A673 (cell line): ENCODE data around the gene C8A. TPM values are rescaled to one million over a fixed set of nuclear protein-coding genes. Genes with fewer than 3 reads are reported as not detected.

Experiments
- BruUV-seq: library from RNA; stranded (reverse); fragments of 400-500 nt; replicated peaks from 2 replicates; lab custom pipeline; 2021; lab: Mats Ljungman, UMichigan
- CTCF ChIA-PET: fragments of 300-600 bp; sonication (Branson Sonifier 250); formaldehyde crosslinking; loops from one replicate; lab custom pipeline; 2022; ENCODE audit warnings: antibody characterized with exemption; lab: Charles Lee
- POLR2A ChIA-PET: fragments of 300-600 bp; sonication (Branson Sonifier 250); formaldehyde crosslinking; loops from one replicate; lab custom pipeline; 2022; ENCODE audit warnings: antibody characterized with exemption; ENCODE audit not compliant: low non-redundant PET; lab: Charles Lee
- DNase-seq: peaks from one replicate; pipeline ENCODE4 v3.0.0-alpha.2; 2015; ENCODE audit warnings: low spot score
- H3K27ac ChIP-seq: fragments of 200-600 bp; sonication (generic); 2 replicates; pipeline ENCODE4 v1.5.1; 2016; ENCODE audit warnings: mixed run types, low read depth, mild to moderate bottlenecking, mixed read lengths, antibody characterized with exemption, low read length; ENCODE audit not compliant: poor library complexity, severe bottlenecking
- H3K27me3 ChIP-seq: fragments of 200-600 bp; sonication (generic); replicated peaks from 2 replicates; pipeline ENCODE4 v1.6.1; 2017; ENCODE audit warnings: mixed run types, low read depth, mild to moderate bottlenecking, mixed read lengths, antibody characterized with exemption, low read length; ENCODE audit not compliant: insufficient read depth, poor library complexity
- H3K36me3 ChIP-seq: fragments of 200-600 bp; sonication (generic); 2 replicates; pipeline ENCODE4 v1.6.1; 2016; ENCODE audit warnings: mixed run types, mild to moderate bottlenecking, mixed read lengths, antibody characterized with exemption, low read length; ENCODE audit not compliant: insufficient read depth, poor library complexity, severe bottlenecking
- H3K4me1 ChIP-seq: fragments of 200-600 bp; sonication (generic); 2 replicates; pipeline ENCODE4 v1.6.1; 2017; ENCODE audit warnings: mixed run types, mild to moderate bottlenecking, mixed read lengths, antibody characterized with exemption, low read length; ENCODE audit not compliant: insufficient read depth, poor library complexity, severe bottlenecking
- H3K4me3 ChIP-seq: fragments of 200-600 bp; sonication (generic); 2 replicates; pipeline ENCODE4 v1.5.1; 2016; ENCODE audit warnings: low read depth, mixed run types, mild to moderate bottlenecking, mixed read lengths, low read length; ENCODE audit not compliant: poor library complexity, severe bottlenecking
- H3K9me3 ChIP-seq: fragments of 200-600 bp; sonication (generic); 2 replicates; pipeline ENCODE4 v1.6.1; 2016; ENCODE audit warnings: mixed run types, low read depth, mild to moderate bottlenecking, mixed read lengths, antibody characterized with exemption, low read length; ENCODE audit not compliant: poor library complexity, severe bottlenecking
- EZH2 ChIP-seq: fragments of 200-600 bp; sonication (generic); IDR thresholded peaks from 2 replicates; pipeline ENCODE4 v1.6.1; 2017; ENCODE audit warnings: borderline replicate concordance, low read depth, mild to moderate bottlenecking, mixed read lengths, antibody characterized with exemption, low read length; ENCODE audit not compliant: poor library complexity, severe bottlenecking
- intact Hi-C: fragments of 100-400 bp; cut with micrococcal nuclease; formaldehyde crosslinking; loops from one replicate; pipeline ENCODE4 v1.10.0; 2022; ENCODE audit not compliant: unreplicated experiment
- total RNA-seq: library from RNA; stranded (reverse); gene quantifications from 2 replicates; pipeline ENCODE4 v1.2.3, GENCODE V29; 2021
- TF ChIP-seq, protein P1 (sequence below): fragments of 300-800, 200-600 bp; sonication (generic); conservative IDR thresholded peaks from 2 replicates; pipeline ENCODE4 v1.5.1; 2017; ENCODE audit warnings: low read depth, mild to moderate bottlenecking, antibody characterized with exemption, low read length, moderate library complexity, mixed read lengths

Gene C8A
- total RNA-seq, 1 experiment from 2014 or later, result not detected

DNA sequence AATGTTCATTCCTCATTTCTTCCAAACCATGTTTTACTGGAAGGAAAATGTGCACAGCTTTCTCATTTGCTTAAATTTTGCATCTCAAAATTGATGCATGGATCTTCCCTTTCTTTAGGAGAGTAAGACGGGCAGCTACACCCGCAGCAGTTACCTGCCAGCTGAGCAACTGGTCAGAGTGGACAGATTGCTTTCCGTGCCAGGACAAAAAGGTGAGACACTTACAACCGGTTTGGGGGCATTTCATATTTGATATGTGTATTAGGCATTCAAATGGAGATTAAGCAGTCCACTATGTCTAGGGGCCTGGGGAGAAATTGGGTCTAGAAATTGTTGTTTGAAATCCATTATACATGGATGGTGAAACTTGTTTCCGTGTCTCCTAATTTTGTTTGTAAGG is 12.9 kb downstream of the C8A start:
- DNase-seq, result no peak
- TF ChIP-seq, protein P1, sequence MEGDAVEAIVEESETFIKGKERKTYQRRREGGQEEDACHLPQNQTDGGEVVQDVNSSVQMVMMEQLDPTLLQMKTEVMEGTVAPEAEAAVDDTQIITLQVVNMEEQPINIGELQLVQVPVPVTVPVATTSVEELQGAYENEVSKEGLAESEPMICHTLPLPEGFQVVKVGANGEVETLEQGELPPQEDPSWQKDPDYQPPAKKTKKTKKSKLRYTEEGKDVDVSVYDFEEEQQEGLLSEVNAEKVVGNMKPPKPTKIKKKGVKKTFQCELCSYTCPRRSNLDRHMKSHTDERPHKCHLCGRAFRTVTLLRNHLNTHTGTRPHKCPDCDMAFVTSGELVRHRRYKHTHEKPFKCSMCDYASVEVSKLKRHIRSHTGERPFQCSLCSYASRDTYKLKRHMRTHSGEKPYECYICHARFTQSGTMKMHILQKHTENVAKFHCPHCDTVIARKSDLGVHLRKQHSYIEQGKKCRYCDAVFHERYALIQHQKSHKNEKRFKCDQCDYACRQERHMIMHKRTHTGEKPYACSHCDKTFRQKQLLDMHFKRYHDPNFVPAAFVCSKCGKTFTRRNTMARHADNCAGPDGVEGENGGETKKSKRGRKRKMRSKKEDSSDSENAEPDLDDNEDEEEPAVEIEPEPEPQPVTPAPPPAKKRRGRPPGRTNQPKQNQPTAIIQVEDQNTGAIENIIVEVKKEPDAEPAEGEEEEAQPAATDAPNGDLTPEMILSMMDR, result no peak
- no peak for TF ChIP-seq EZH2
- intact Hi-C loops, result no loop called here
- Histone ChIP-seq H3K27me3 (no peaks in the 10 kb centered on the region), H3K4me1 (no peaks in the 10 kb centered on the region), H3K36me3 (no peaks in the 10 kb centered on the region), H3K4me3 (no peak overlapping the region), H3K27ac (no peak overlapping the region), H3K9me3 (no peaks in the 10 kb centered on the region)
- ChIA-PET CTCF (no interaction called here), POLR2A (no interaction called here)
- no TSS peak for BruUV-seq

DNA sequence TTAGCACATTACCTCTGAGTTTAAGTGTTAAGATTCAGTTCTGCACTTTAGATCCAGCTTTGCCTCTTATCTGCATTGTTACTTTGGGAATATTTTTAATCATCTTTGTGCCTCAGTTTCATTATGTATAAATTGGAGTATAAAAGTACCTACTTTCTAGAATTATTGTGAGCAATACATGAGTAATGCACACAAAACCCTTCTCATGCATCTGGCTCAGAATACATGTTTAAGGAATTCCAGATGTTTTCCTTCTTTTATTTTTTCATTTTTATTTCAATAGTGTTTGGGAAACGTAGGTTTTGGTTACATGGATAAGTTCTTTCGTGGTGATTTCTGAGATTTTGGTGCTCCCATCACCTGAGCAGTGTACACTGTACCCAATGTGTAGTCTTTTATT is 14.2 kb downstream of the C8A start:
- no TSS peak for BruUV-seq
- ChIA-PET POLR2A (no interaction called here), CTCF (no interaction called here)
- Histone ChIP-seq H3K4me3 (no peak overlapping the region), H3K36me3 (no peaks in the 10 kb centered on the region), H3K4me1 (no peaks in the 10 kb centered on the region), H3K27ac (no peak overlapping the region), H3K27me3 (no peaks in the 10 kb centered on the region), H3K9me3 (no peaks in the 10 kb centered on the region)
- DNase-seq, result no peak
- intact Hi-C loops, result no loop called here
- no peak for TF ChIP-seq EZH2
- TF ChIP-seq, protein P1, result no peak

GRCh38 chr1:56872597-56872996 is 18.0 kb downstream of the C8A start:
- TF ChIP-seq EZH2, result no peak
- TF ChIP-seq, protein P1, result no peak
- no TSS peak for BruUV-seq

More at GRCh38 chr1:56872597-56872996, 18.0 kb downstream of the C8A start:
- ChIA-PET CTCF (no interaction called here), POLR2A (no interaction called here)
- no peaks in the 10 kb centered on the region for H3K36me3 ChIP-seq
- H3K9me3 ChIP-seq, result no peaks in the 10 kb centered on the region
- DNase-seq, result no peak
- no peaks in the 10 kb centered on the region for H3K27me3 ChIP-seq
- no peaks in the 10 kb centered on the region for H3K4me1 ChIP-seq
- no peak overlapping the region for H3K27ac ChIP-seq
- intact Hi-C loops, result no loop called here
- H3K4me3 ChIP-seq, result no peak overlapping the region
